A549 (cell line): ENCODE measurements around the gene ANO6. TPM values are rescaled to one million over a fixed set of nuclear protein-coding genes. Genes with fewer than 3 reads are reported as not detected.

Experiments used
- ATAC-seq, 2 experiments: fragments of 200-7000 bp in 1 of 2; fragments of >200 bp in 1 of 2; cut with Nextera tagmentation in 1 of 2; cut with Tn5 transposase in 1 of 2; 3 replicates each; pipeline versions ENCODE4 v1.8.0 to v1.9.1; 2018 to 2020; ENCODE audit warnings: mild to moderate bottlenecking in 1 of 2, moderate library complexity in 1 of 2
- CTCF ChIA-PET: fragments of 300-600 bp; sonication (Branson Sonifier 250); formaldehyde crosslinking; extraction: SDS; loops from one replicate; lab custom pipeline; 2021; ENCODE audit warnings: antibody characterized with exemption, inconsistent platforms; lab: Yijun Ruan, JAX
- POLR2A ChIA-PET: fragments of 350-600 bp; formaldehyde crosslinking; extraction: SDS; loops from one replicate; lab custom pipeline; 2021; ENCODE audit warnings: antibody characterized with exemption, inconsistent platforms; lab: Yijun Ruan, JAX
- DNase-seq, 2 experiments: peaks; one replicate each; pipeline versions ENCODE4 v3.0.0 to v3.0.0-alpha.2; 2011 to 2016; ENCODE audit warnings: low read depth in 1 of 2, low spot score in 1 of 2
- FAIRE-seq: peaks from 2 replicates; lab custom pipeline; 2011; peaks lifted over from hg19 to GRCh38; lab: Jason Lieb, UNC
- H3K27ac ChIP-seq, 2 experiments: fragments of >200 bp; sonication (Bioruptor Twin); formaldehyde crosslinking; 3 replicates each; pipeline ENCODE4 v1.5.1; 2016 to 2017
- H3K4me1 ChIP-seq: fragments of >200 bp; sonication (Bioruptor Twin); formaldehyde crosslinking; 3 replicates; pipeline ENCODE4 v1.6.1; 2016
- H3K4me2 ChIP-seq: fragments of >200 bp; sonication (Bioruptor Twin); formaldehyde crosslinking; 3 replicates; pipeline ENCODE4 v1.6.1; 2016
- H3K4me3 ChIP-seq: fragments of >200 bp; sonication (Bioruptor Twin); formaldehyde crosslinking; 3 replicates; pipeline ENCODE4 v1.5.1; 2016
- H3K9me3 ChIP-seq: fragments of >200 bp; sonication (Bioruptor Twin); formaldehyde crosslinking; 3 replicates; pipeline ENCODE4 v1.6.1; 2016
- CBX8 ChIP-seq: fragments of 200-600 bp; sonication (generic); IDR thresholded peaks from 2 replicates; pipeline ENCODE4 v1.6.1; 2016
- CHD2 ChIP-seq: fragments of 150-350 bp; IDR thresholded peaks from 2 replicates; pipeline ENCODE4 v1.6.1; 2014; ENCODE audit warnings: low read length; ENCODE audit not compliant: partially characterized antibody
- CHD4 ChIP-seq: fragments of 200-600 bp; sonication (generic); IDR thresholded peaks from 2 replicates; pipeline ENCODE4 v1.6.1; 2016; ENCODE audit warnings: antibody characterized with exemption, mild to moderate bottlenecking, borderline replicate concordance
- CTCF ChIP-seq: fragments of >200 bp; sonication (Bioruptor Twin); formaldehyde crosslinking; IDR thresholded peaks from 3 replicates; pipeline ENCODE4 v1.5.1; 2016
- EHMT2 ChIP-seq: fragments of 200-600 bp; sonication (generic); IDR thresholded peaks from 2 replicates; pipeline ENCODE4 v1.6.1; 2016; ENCODE audit warnings: antibody characterized with exemption, low read depth, mild to moderate bottlenecking, moderate library complexity
- ESRRA ChIP-seq: fragments of 150-350 bp; IDR thresholded peaks from 2 replicates; pipeline ENCODE4 v1.6.1; 2014; ENCODE audit warnings: mild to moderate bottlenecking, low read length, borderline replicate concordance
- FOSL2 ChIP-seq, 2 experiments: fragments of 450-650 bp in 1 of 2; fragments of >200 bp in 1 of 2; sonication (Bioruptor Twin) in 1 of 2; formaldehyde crosslinking; IDR thresholded peaks; 2 replicates each; pipeline versions ENCODE4 v1.5.0 to v1.6.1; 2016 to 2020; ENCODE audit warnings: mild to moderate bottlenecking in 1 of 2, moderate library complexity in 1 of 2
- FOXS1 ChIP-seq: fragments of 250-450 bp; sonication (Bioruptor Pico); IDR thresholded peaks from 2 replicates; pipeline ENCODE4 v1.5.0; 2020; ENCODE audit warnings: mild to moderate bottlenecking, moderate library complexity
- GATA3 ChIP-seq: IDR thresholded peaks from 2 replicates; pipeline ENCODE4 v1.6.1; 2012; ENCODE audit warnings: borderline replicate concordance
- HDAC2 ChIP-seq: fragments of 200-600 bp; sonication (generic); IDR thresholded peaks from 2 replicates; pipeline ENCODE4 v1.6.1; 2016
- HOXB5 ChIP-seq: fragments of 250-450 bp; sonication (Bioruptor Pico); IDR thresholded peaks from 2 replicates; pipeline ENCODE4 v1.5.0; 2020; ENCODE audit warnings: mild to moderate bottlenecking, moderate library complexity
- KDM1A ChIP-seq: fragments of 200-600 bp; sonication (generic); IDR thresholded peaks from 2 replicates; pipeline ENCODE4 v1.6.1; 2016; ENCODE audit warnings: low read depth, mild to moderate bottlenecking
- MAFK ChIP-seq: fragments of 450-650 bp; IDR thresholded peaks from 2 replicates; pipeline ENCODE4 v1.6.1; 2014; ENCODE audit not compliant: partially characterized antibody
- MAZ ChIP-seq: fragments of 150-350 bp; IDR thresholded peaks from 2 replicates; pipeline ENCODE4 v1.6.1; 2014; ENCODE audit warnings: antibody characterized with exemption, low read depth, low read length, borderline replicate concordance
- MYC ChIP-seq: IDR thresholded peaks from 2 replicates; pipeline ENCODE4 v1.6.1; 2012; ENCODE audit warnings: mild to moderate bottlenecking, inconsistent platforms, low read length, improper control_type of control experiment, borderline replicate concordance
- NFE2L2 ChIP-seq: fragments of 150-350 bp; conservative IDR thresholded peaks from 2 replicates; pipeline ENCODE4 v1.6.1; 2014; ENCODE audit warnings: low read length
- NPAS2 ChIP-seq: fragments of 250-450 bp; sonication (Bioruptor Pico); IDR thresholded peaks from 2 replicates; pipeline ENCODE4 v1.8.0; 2022; ENCODE audit warnings: mild to moderate bottlenecking, moderate library complexity, borderline replicate concordance
- POLR2AphosphoS2 ChIP-seq: conservative IDR thresholded peaks from 2 replicates; pipeline ENCODE4 v1.6.1; 2012; ENCODE audit warnings: low read length, improper control_type of control experiment, inconsistent platforms
- RFX5 ChIP-seq: fragments of 450-650 bp; IDR thresholded peaks from 2 replicates; pipeline ENCODE4 v1.7.1; 2014; ENCODE audit warnings: antibody characterized with exemption, mild to moderate bottlenecking, moderate library complexity
- RNF2 ChIP-seq: fragments of 200-600 bp; sonication (generic); IDR thresholded peaks from 2 replicates; pipeline ENCODE4 v1.6.1; 2016; ENCODE audit warnings: low read depth, mild to moderate bottlenecking, antibody characterized with exemption, moderate library complexity, borderline replicate concordance
- SREBF2 ChIP-seq: fragments of 450-650 bp; IDR thresholded peaks from 2 replicates; pipeline ENCODE4 v1.6.1; 2014; ENCODE audit warnings: mild to moderate bottlenecking, moderate library complexity
- TFCP2L1 ChIP-seq: fragments of 250-450 bp; sonication (Bioruptor Pico); IDR thresholded peaks from 2 replicates; pipeline ENCODE4 v1.5.0; 2021; ENCODE audit warnings: mild to moderate bottlenecking
- TP53 ChIP-seq: fragments of 250-450 bp; sonication (Bioruptor Pico); IDR thresholded peaks from 2 replicates; pipeline ENCODE4 v1.5.0; 2021; ENCODE audit warnings: mild to moderate bottlenecking, moderate library complexity
- ZFP36 ChIP-seq: fragments of 450-650 bp; IDR thresholded peaks from 2 replicates; pipeline ENCODE4 v1.6.1; 2014; ENCODE audit warnings: borderline replicate concordance; ENCODE audit not compliant: partially characterized antibody
- WGBS: methylation state at CpG from one replicate; pipeline ENCODE4 v1.1.6; 2017; ENCODE audit errors: missing lambda C conversion rate; 5-methylcytosine and 5-hydroxymethylcytosine counted together
- polyA plus RNA-seq, 4 experiments: library from polyadenylated mRNA; depleted of rRNA in 3 of 4; stranded (reverse); fragments of >200 nt; fragmentation: RNase III in 1 of 4; extraction: RNeasy Plus Mini Kit Qiagen cat#74134 plus additional on column Dnase treatment in 1 of 4; gene quantifications; 2 replicates in 3 of 4; 3 replicates in 1 of 4; pipeline ENCODE4 v1.2.3, GENCODE V29; 2011 to 2017
- TF ChIP-seq, protein P1 (sequence below): fragments of >200 bp; sonication (Bioruptor Twin); formaldehyde crosslinking; IDR thresholded peaks from 3 replicates; pipeline ENCODE4 v1.6.1; 2016
- TF ChIP-seq, protein P2 (sequence below): fragments of 250-450 bp; sonication (Bioruptor Pico); IDR thresholded peaks from 2 replicates; pipeline ENCODE4 v1.5.0; 2021; ENCODE audit warnings: mild to moderate bottlenecking, moderate library complexity, borderline replicate concordance
- TF ChIP-seq, protein P3 (sequence below): fragments of >200 bp; sonication (Bioruptor Twin); formaldehyde crosslinking; IDR thresholded peaks from 2 replicates; pipeline ENCODE4 v1.6.1; 2016

Gene ANO6
- polyA plus RNA-seq, 2 of the 4 experiments (the other 2 are of a cell fraction) = 41.7 to 80.0 TPM

GRCh38 chr12:45243963-45244362 is 28.1 kb downstream of the ANO6 start:
- H3K4me1 ChIP-seq = no peaks in the 10 kb centered on the region; the same call in 2 of the 3 replicates
- WGBS = 85% methylated on average over 4 of the region's 4 CpGs
- FAIRE-seq (no peak), DNase-seq (no peak), ATAC-seq (no peak)
- CTCF ChIA-PET = no interaction called here
- H3K27ac ChIP-seq = 0 out of 6 replicates have a peak overlapping the region, but pooled peaks of 1 of the 2 experiments have one; percentile 14
- H3K4me2 ChIP-seq = no peak overlapping the region
- H3K9me3 ChIP-seq = no peaks in the 10 kb centered on the region
- H3K4me3 ChIP-seq = no peak overlapping the region
- TF ChIP-seq KDM1A (no peak), CTCF (no peak), TFCP2L1 (CRISPR knock-in tag) (no peak), GATA3 (no peak), FOSL2 (IDR thresholded peaks at IDR 0.05) (no peak), FOSL2 (CRISPR knock-in tag; IDR thresholded peaks at IDR 0.05) (no peak), MYC (no peak)
- TF ChIP-seq, protein P1, sequence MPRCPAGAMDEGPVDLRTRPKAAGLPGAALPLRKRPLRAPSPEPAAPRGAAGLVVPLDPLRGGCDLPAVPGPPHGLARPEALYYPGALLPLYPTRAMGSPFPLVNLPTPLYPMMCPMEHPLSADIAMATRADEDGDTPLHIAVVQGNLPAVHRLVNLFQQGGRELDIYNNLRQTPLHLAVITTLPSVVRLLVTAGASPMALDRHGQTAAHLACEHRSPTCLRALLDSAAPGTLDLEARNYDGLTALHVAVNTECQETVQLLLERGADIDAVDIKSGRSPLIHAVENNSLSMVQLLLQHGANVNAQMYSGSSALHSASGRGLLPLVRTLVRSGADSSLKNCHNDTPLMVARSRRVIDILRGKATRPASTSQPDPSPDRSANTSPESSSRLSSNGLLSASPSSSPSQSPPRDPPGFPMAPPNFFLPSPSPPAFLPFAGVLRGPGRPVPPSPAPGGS = no peak
- POLR2A ChIA-PET = no interaction called here

GRCh38 chr12:45244561-45245343 is 28.9 kb downstream of the ANO6 start:
- DNase-seq = no peak
- no peak for ATAC-seq
- Histone ChIP-seq H3K27ac (0 out of 6 replicates have a peak overlapping the region, but pooled peaks of 1 of the 2 experiments have one; percentile 14), H3K4me2 (no peak overlapping the region), H3K4me3 (no peak overlapping the region), H3K4me1 (no peaks in the 10 kb centered on the region; the same call in 2 of the 3 replicates), H3K9me3 (no peaks in the 10 kb centered on the region)
- POLR2A ChIA-PET = no interaction called here
- CTCF ChIA-PET = no interaction called here
- WGBS = 88% methylated on average over 9 of the region's 9 CpGs
- FAIRE-seq = no peak
- TF ChIP-seq, protein P2, sequence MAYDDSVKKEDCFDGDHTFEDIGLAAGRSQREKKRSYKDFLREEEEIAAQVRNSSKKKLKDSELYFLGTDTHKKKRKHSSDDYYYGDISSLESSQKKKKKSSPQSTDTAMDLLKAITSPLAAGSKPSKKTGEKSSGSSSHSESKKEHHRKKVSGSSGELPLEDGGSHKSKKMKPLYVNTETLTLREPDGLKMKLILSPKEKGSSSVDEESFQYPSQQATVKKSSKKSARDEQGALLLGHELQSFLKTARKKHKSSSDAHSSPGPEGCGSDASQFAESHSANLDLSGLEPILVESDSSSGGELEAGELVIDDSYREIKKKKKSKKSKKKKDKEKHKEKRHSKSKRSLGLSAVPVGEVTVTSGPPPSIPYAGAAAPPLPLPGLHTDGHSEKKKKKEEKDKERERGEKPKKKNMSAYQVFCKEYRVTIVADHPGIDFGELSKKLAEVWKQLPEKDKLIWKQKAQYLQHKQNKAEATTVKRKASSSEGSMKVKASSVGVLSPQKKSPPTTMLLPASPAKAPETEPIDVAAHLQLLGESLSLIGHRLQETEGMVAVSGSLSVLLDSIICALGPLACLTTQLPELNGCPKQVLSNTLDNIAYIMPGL = no peak
- TF ChIP-seq RFX5 (no peak), TP53 (CRISPR knock-in tag) (no peak), POLR2AphosphoS2 (no peak), CHD4 (no peak), CBX8 (no peak), FOXS1 (CRISPR knock-in tag) (no peak), HOXB5 (CRISPR knock-in tag) (no peak)
- TF ChIP-seq, protein P3, sequence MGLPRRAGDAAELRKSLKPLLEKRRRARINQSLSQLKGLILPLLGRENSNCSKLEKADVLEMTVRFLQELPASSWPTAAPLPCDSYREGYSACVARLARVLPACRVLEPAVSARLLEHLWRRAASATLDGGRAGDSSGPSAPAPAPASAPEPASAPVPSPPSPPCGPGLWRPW = no peak

- no peak overlapping the region for H3K27ac ChIP-seq
- no peaks in the 10 kb centered on the region for H3K9me3 ChIP-seq
- FAIRE-seq (no peak), DNase-seq (no peak), ATAC-seq (no peak)
- no peak overlapping the region for H3K4me2 ChIP-seq
- no peaks in the 10 kb centered on the region; the same call in 2 of the 3 replicates for H3K4me1 ChIP-seq
- no peak overlapping the region for H3K4me3 ChIP-seq
- ChIA-PET CTCF (no interaction called here), POLR2A (no interaction called here)
- 89% methylated on average over 3 of the region's 3 CpGs for WGBS
- TF ChIP-seq, protein P2 = no peak
- TF ChIP-seq RNF2 (no peak), NFE2L2 (no peak), NPAS2 (CRISPR knock-in tag) (no peak), ZFP36 (no peak), SREBF2 (no peak), EHMT2 (no peak), MAFK (no peak), MAZ (no peak), CBX8 (no peak), ESRRA (no peak), HOXB5 (CRISPR knock-in tag) (no peak), HDAC2 (no peak), CHD2 (no peak), TFCP2L1 (CRISPR knock-in tag) (no peak)
Measured at GRCh38 chr12:45246236-45246635, 30.3 kb downstream of the ANO6 start.
